Immature natural killer cell (primary cell): ENCODE measurements around the gene FBXO44. TPM values are rescaled to one million over a fixed set of nuclear protein-coding genes. Genes with fewer than 3 reads are reported as not detected.
A peak's percentile ranks its signal among the peaks of the same experiment; 100 is the strongest.

Source experiments
- DNase-seq, 3 donors: peaks; one replicate each; pipeline ENCODE4 v3.0.0; 2022; ENCODE audit warnings: mixed read lengths in 1 of 3
- H3K27ac Mint-ChIP-seq, 6 donors: one replicate each; pipeline ENCODE4 v1.8.0; 2020; ENCODE audit warnings: mixed read lengths in 6 of 6, mild to moderate bottlenecking in 5 of 6, inconsistent platforms in 4 of 6, moderate library complexity in 3 of 6
- H3K27me3 Mint-ChIP-seq, 3 donors: one replicate each; pipeline ENCODE4 v1.8.0; 2020 to 2021; ENCODE audit warnings: low read depth in 3 of 3, mild to moderate bottlenecking in 3 of 3, mixed read lengths in 3 of 3, moderate library complexity in 3 of 3, inconsistent platforms in 1 of 3
- H3K36me3 Mint-ChIP-seq, 3 donors: one replicate each; pipeline ENCODE4 v1.8.0; 2020; ENCODE audit warnings: mixed read lengths in 3 of 3, inconsistent platforms in 2 of 3, mild to moderate bottlenecking in 2 of 3
- H3K4me1 Mint-ChIP-seq, 2 donors: one replicate each; pipeline ENCODE4 v1.8.0; 2020; ENCODE audit warnings: inconsistent platforms in 2 of 2, mild to moderate bottlenecking in 2 of 2, mixed read lengths in 2 of 2, moderate library complexity in 1 of 2
- H3K4me3 Mint-ChIP-seq, 5 donors: one replicate each; pipeline ENCODE4 v1.8.0; 2020; ENCODE audit warnings: mild to moderate bottlenecking in 5 of 5, mixed read lengths in 5 of 5, inconsistent platforms in 3 of 5, moderate library complexity in 3 of 5
- H3K9me3 Mint-ChIP-seq, 6 donors: one replicate each; pipeline ENCODE4 v1.8.0; 2020; ENCODE audit warnings: mild to moderate bottlenecking in 6 of 6, mixed read lengths in 6 of 6, inconsistent platforms in 4 of 6, moderate library complexity in 3 of 6
- polyA plus RNA-seq, 3 donors: library from polyadenylated mRNA; unstranded; fragments of 300-500 nt; fragmentation: Illumina TruSeq; gene quantifications; one replicate each; pipeline ENCODE4 v1.2.3, GENCODE V29; 2021

Gene FBXO44
- polyA plus RNA-seq, 3 donors from 2014 or later: 8.6 to 13.4 (median 12.5) TPM

- Mint-ChIP-seq H3K4me3 (no peak overlapping the region), H3K4me1 (peaks cover 14% of the 10 kb centered on the region in 2 donors), H3K36me3 (no peaks in the 10 kb centered on the region), H3K27ac (peak overlapping the region in 1 of 6 donors; percentile 45), H3K27me3 (peaks cover 0 to 6% (median 0%) of the 10 kb centered on the region in 3 donors), H3K9me3 (no peaks in the 10 kb centered on the region)
- no peak for DNase-seq
Observed at GRCh38 chr1:11645270-11645669, 9.4 kb upstream of the FBXO44 start.

- Mint-ChIP-seq H3K4me1 (peaks cover 17 to 19% of the 10 kb centered on the region in 2 donors), H3K9me3 (no peaks in the 10 kb centered on the region), H3K4me3 (no peak overlapping the region), H3K36me3 (no peaks in the 10 kb centered on the region), H3K27me3 (peaks cover 0 to 6% (median 2%) of the 10 kb centered on the region in 3 donors), H3K27ac (no peak overlapping the region)
- DNase-seq: peak; percentile 57 to 68 (median 66)
Observed at GRCh38 chr1:11645670-11646265, 8.9 kb upstream of the FBXO44 start.

GRCh38 chr1:11646317-11646716 is 8.4 kb upstream of the FBXO44 start:
- DNase-seq: no peak
- H3K36me3 Mint-ChIP-seq: no peaks in the 10 kb centered on the region
- H3K9me3 Mint-ChIP-seq: no peaks in the 10 kb centered on the region
- peaks cover 23 to 25% of the 10 kb centered on the region in 2 donors for H3K4me1 Mint-ChIP-seq
- H3K4me3 Mint-ChIP-seq: no peak overlapping the region
- H3K27ac Mint-ChIP-seq: peak overlapping the region in 2 of 6 donors; percentile 12 to 84
- H3K27me3 Mint-ChIP-seq: peaks cover 0 to 9% (median 2%) of the 10 kb centered on the region in 3 donors

- peaks cover 0 to 10% (median 2%) of the 10 kb centered on the region in 3 donors for H3K27me3 Mint-ChIP-seq
- H3K9me3 Mint-ChIP-seq: no peaks in the 10 kb centered on the region
- no peaks in the 10 kb centered on the region for H3K36me3 Mint-ChIP-seq
- peak overlapping the region in 1 of 6 donors; percentile 29 for H3K27ac Mint-ChIP-seq
- DNase-seq: no peak
- H3K4me3 Mint-ChIP-seq: no peak overlapping the region
- H3K4me1 Mint-ChIP-seq: peaks cover 28 to 30% of the 10 kb centered on the region in 2 donors
Observed at GRCh38 chr1:11647333-11647732, 7.3 kb upstream of the FBXO44 start.

- Mint-ChIP-seq H3K4me3 (no peak overlapping the region), H3K4me1 (peaks cover 28 to 33% of the 10 kb centered on the region in 2 donors), H3K36me3 (no peaks in the 10 kb centered on the region), H3K27ac (peak overlapping the region in 1 of 6 donors; percentile 40), H3K27me3 (peaks cover 0 to 10% (median 4%) of the 10 kb centered on the region in 3 donors), H3K9me3 (no peaks in the 10 kb centered on the region)
- DNase-seq: no peak
Observed at GRCh38 chr1:11648039-11648438, 6.6 kb upstream of the FBXO44 start.

GRCh38 chr1:11648732-11649158 is 5.9 kb upstream of the FBXO44 start:
- Mint-ChIP-seq H3K36me3 (no peaks in the 10 kb centered on the region), H3K9me3 (no peaks in the 10 kb centered on the region), H3K4me1 (peaks cover 28 to 33% of the 10 kb centered on the region in 2 donors), H3K4me3 (peak overlapping the region in 3 of 5 donors; percentile 42 to 69 (median 45)), H3K27ac (peak overlapping the region in 1 of 6 donors; percentile 40), H3K27me3 (peaks cover 0 to 10% (median 4%) of the 10 kb centered on the region in 3 donors)
- peak in 2 of 3 donors; percentile 16 to 39 for DNase-seq

- H3K27ac Mint-ChIP-seq: peak overlapping the region in 3 of 6 donors; percentile 40 to 76 (median 49)
- no peaks in the 10 kb centered on the region for H3K9me3 Mint-ChIP-seq
- H3K4me1 Mint-ChIP-seq: peaks cover 28 to 33% of the 10 kb centered on the region in 2 donors
- H3K36me3 Mint-ChIP-seq: no peaks in the 10 kb centered on the region
- DNase-seq: no peak
- H3K4me3 Mint-ChIP-seq: peak overlapping the region in 4 of 5 donors; percentile 29 to 87 (median 46)
- peaks cover 0 to 10% (median 4%) of the 10 kb centered on the region in 3 donors for H3K27me3 Mint-ChIP-seq
Observed at GRCh38 chr1:11649237-11649623, 5.4 kb upstream of the FBXO44 start.

GRCh38 chr1:11649624-11650330 is 4.9 kb upstream of the FBXO44 start:
- Mint-ChIP-seq H3K36me3 (no peaks in the 10 kb centered on the region), H3K27ac (peak overlapping the region; percentile 56 to 85 (median 80)), H3K9me3 (no peaks in the 10 kb centered on the region)

GRCh38 chr1:11650331-11650991 is 4.2 kb upstream of the FBXO44 start:
- peak overlapping the region; percentile 72 to 90 (median 76) for H3K4me3 Mint-ChIP-seq
- H3K36me3 Mint-ChIP-seq: no peaks in the 10 kb centered on the region
- peak overlapping the region; percentile 68 to 85 (median 80) for H3K27ac Mint-ChIP-seq

More at GRCh38 chr1:11649624-11650330, 4.9 kb upstream of the FBXO44 start:
- H3K4me1 Mint-ChIP-seq: peaks cover 28 to 33% of the 10 kb centered on the region in 2 donors
- no peak for DNase-seq
- peak overlapping the region; percentile 45 to 87 (median 62) for H3K4me3 Mint-ChIP-seq
- peaks cover 0 to 10% (median 4%) of the 10 kb centered on the region in 3 donors for H3K27me3 Mint-ChIP-seq

GRCh38 chr1:11651017-11651416 is 3.7 kb upstream of the FBXO44 start:
- Mint-ChIP-seq H3K36me3 (no peaks in the 10 kb centered on the region), H3K27me3 (peaks cover 0 to 10% (median 7%) of the 10 kb centered on the region in 3 donors), H3K4me3 (peak overlapping the region; percentile 72 to 90 (median 76)), H3K27ac (peak overlapping the region; percentile 42 to 81 (median 76)), H3K4me1 (peaks cover 36 to 39% of the 10 kb centered on the region in 2 donors), H3K9me3 (no peaks in the 10 kb centered on the region)
- DNase-seq: no peak

More at GRCh38 chr1:11650331-11650991, 4.2 kb upstream of the FBXO44 start:
- peak; percentile 89 to 93 (median 91) for DNase-seq
- Mint-ChIP-seq H3K4me1 (peaks cover 31 to 35% of the 10 kb centered on the region in 2 donors), H3K27me3 (peaks cover 0 to 10% (median 6%) of the 10 kb centered on the region in 3 donors), H3K9me3 (no peaks in the 10 kb centered on the region)

GRCh38 chr1:11652203-11652780 is 2.4 kb upstream of the FBXO44 start:
- Mint-ChIP-seq H3K4me1 (peaks cover 37 to 40% of the 10 kb centered on the region in 2 donors), H3K4me3 (peak overlapping the region in 4 of 5 donors; percentile 2 to 56 (median 36)), H3K27ac (peak overlapping the region in 2 of 6 donors; percentile 38 to 45), H3K9me3 (no peaks in the 10 kb centered on the region), H3K36me3 (no peaks in the 10 kb centered on the region), H3K27me3 (peaks cover 0 to 7% (median 6%) of the 10 kb centered on the region in 3 donors)
- no peak for DNase-seq

- Mint-ChIP-seq H3K27ac (peak overlapping the region in 2 of 6 donors; percentile 27 to 49), H3K9me3 (no peaks in the 10 kb centered on the region), H3K27me3 (peaks cover 0 to 7% (median 6%) of the 10 kb centered on the region in 3 donors), H3K36me3 (no peaks in the 10 kb centered on the region), H3K4me3 (peak overlapping the region in 4 of 5 donors; percentile 35 to 59 (median 55)), H3K4me1 (peaks cover 37 to 40% of the 10 kb centered on the region in 2 donors)
- DNase-seq: no peak
Observed at GRCh38 chr1:11653101-11653860, 1.4 kb upstream of the FBXO44 start.

- no peak for DNase-seq
- Mint-ChIP-seq H3K36me3 (no peaks in the 10 kb centered on the region), H3K4me1 (peaks cover 37% of the 10 kb centered on the region in 2 donors), H3K9me3 (no peaks in the 10 kb centered on the region), H3K27me3 (peaks cover 0 to 7% (median 6%) of the 10 kb centered on the region in 3 donors), H3K4me3 (peak overlapping the region; percentile 53 to 66 (median 59)), H3K27ac (peak overlapping the region in 1 of 6 donors; percentile 67)
Observed at GRCh38 chr1:11653861-11654136, 878 bp upstream of the FBXO44 start.
